HTERT RPE-1 (cell line): Measurements from ENCODE around the gene YTHDC2.

Source experiments
- in situ Hi-C: fragments of 300-500 bp; cut with MboI; formaldehyde crosslinking; loops from 4 replicates; pipeline ENCODE4 v1.14.3; 2020; ENCODE audit warnings: low sequenced_read_pairs

The YTHDC2 gene

GRCh38 chr5:113519412-113519811, 5.9 kb downstream of the YTHDC2 start:
- in situ Hi-C loops: no loop called here

GRCh38 chr5:113520429-113520828, 6.9 kb downstream of the YTHDC2 start:
- in situ Hi-C loops: no loop called here

- in situ Hi-C loops: no loop called here
Observed at GRCh38 chr5:113520899-113521298, 7.4 kb downstream of the YTHDC2 start.

- in situ Hi-C loops: no loop called here
Observed at GRCh38 chr5:113523168-113523567, 9.7 kb downstream of the YTHDC2 start.

- in situ Hi-C loops: no loop called here
Observed at GRCh38 chr5:113524927-113525326, 11.4 kb downstream of the YTHDC2 start.

- in situ Hi-C loops: no loop called here
Observed at GRCh38 chr5:113526421-113526820, 12.9 kb downstream of the YTHDC2 start.

GRCh38 chr5:113527746-113528145, 14.3 kb downstream of the YTHDC2 start:
- in situ Hi-C loops: no loop called here

- in situ Hi-C loops: no loop called here
Observed at GRCh38 chr5:113531481-113532159, 18.1 kb downstream of the YTHDC2 start.

GRCh38 chr5:113538313-113538712, 24.8 kb downstream of the YTHDC2 start:
- in situ Hi-C loops: no loop called here

GRCh38 chr5:113546703-113547183, 33.2 kb downstream of the YTHDC2 start:
- in situ Hi-C loops: no loop called here

- in situ Hi-C loops: no loop called here
Observed at GRCh38 chr5:113548396-113548795, 34.9 kb downstream of the YTHDC2 start.

- in situ Hi-C loops: no loop called here
Observed at GRCh38 chr5:113552137-113552536, 38.6 kb downstream of the YTHDC2 start.

GRCh38 chr5:113552620-113553019, 39.1 kb downstream of the YTHDC2 start:
- in situ Hi-C loops: no loop called here

GRCh38 chr5:113562828-113563400, 49.4 kb downstream of the YTHDC2 start:
- in situ Hi-C loops: no loop called here

- in situ Hi-C loops: no loop called here
Observed at GRCh38 chr5:113569396-113569795, 55.9 kb downstream of the YTHDC2 start.

GRCh38 chr5:113572716-113573115, 59.2 kb downstream of the YTHDC2 start:
- in situ Hi-C loops: no loop called here

GRCh38 chr5:113574417-113574816, 60.9 kb downstream of the YTHDC2 start:
- in situ Hi-C loops: no loop called here

GRCh38 chr5:113575074-113575473, 61.6 kb downstream of the YTHDC2 start:
- in situ Hi-C loops: no loop called here

- in situ Hi-C loops: no loop called here
Observed at GRCh38 chr5:113578091-113578490, 64.6 kb downstream of the YTHDC2 start.

- in situ Hi-C loops: no loop called here
Observed at GRCh38 chr5:113581388-113581787, 67.9 kb downstream of the YTHDC2 start.

GRCh38 chr5:113598150-113598549, 84.7 kb downstream of the YTHDC2 start:
- in situ Hi-C loops: no loop called here

- in situ Hi-C loops: no loop called here
Observed at GRCh38 chr5:113598926-113599325, 85.4 kb downstream of the YTHDC2 start.
